Heart right ventricle (tissue), 16 donors: ENCODE results near the gene CBFB. TPM values are rescaled to one million over a fixed set of nuclear protein-coding genes. Genes with fewer than 3 reads are reported as not detected.

Source experiments
- ATAC-seq, 8 donors: fragments of 200-7000 bp; cut with Tn5 transposase; one replicate each; pipeline ENCODE4 v1.9.1; 2020; ENCODE audit warnings: mild to moderate bottlenecking in 8 of 8, moderate library complexity in 8 of 8, moderate number of reproducible peaks in 1 of 8
- DNase-seq, 2 donors: peaks; one replicate each; pipeline ENCODE4 v3.0.0-alpha.2; 2020
- H3K27ac ChIP-seq, 10 donors: fragments of 200-600 bp; sonication (generic) in 2 of 10; one replicate each; pipeline versions ENCODE4 v1.5.0 to v1.8.0; 2020 to 2022; ENCODE audit warnings: mild to moderate bottlenecking in 3 of 10
- H3K27me3 ChIP-seq, 7 donors: fragments of 200-600 bp; one replicate each; pipeline ENCODE4 v1.8.0; 2021 to 2022; ENCODE audit warnings: mild to moderate bottlenecking in 2 of 7
- H3K36me3 ChIP-seq, 9 donors: fragments of 200-600 bp; sonication (generic) in 1 of 9; one replicate each; pipeline versions ENCODE4 v1.5.0 to v1.8.0; 2020 to 2022; ENCODE audit warnings: mild to moderate bottlenecking in 2 of 9
- H3K4me1 ChIP-seq, 9 donors: fragments of 200-600 bp; sonication (generic) in 1 of 9; one replicate each; pipeline versions ENCODE4 v1.5.0 to v1.8.0; 2020 to 2022; ENCODE audit warnings: mild to moderate bottlenecking in 4 of 9
- H3K4me3 ChIP-seq, 10 donors: fragments of 200-600 bp; sonication (generic) in 2 of 10; one replicate each; pipeline versions ENCODE4 v1.5.0 to v1.8.0; 2020 to 2022; ENCODE audit warnings: mild to moderate bottlenecking in 7 of 10, moderate library complexity in 2 of 10
- H3K9me3 ChIP-seq, 11 donors: fragments of 200-600 bp in 10 of 11; sonication (generic) in 2 of 11; one replicate each; pipeline versions ENCODE4 v1.5.0 to v1.8.0; 2013 to 2022; ENCODE audit warnings: mild to moderate bottlenecking in 2 of 11, control low read depth in 1 of 11, moderate library complexity in 1 of 11
- CTCF ChIP-seq, 9 donors: fragments of 200-600 bp; sonication (generic) in 2 of 9; IDR thresholded peaks; one replicate each; pipeline versions ENCODE4 v1.5.0 to v1.8.0; 2021 to 2022; ENCODE audit warnings: antibody characterized with exemption in 9 of 9, mild to moderate bottlenecking in 5 of 9, moderate library complexity in 1 of 9
- WGBS, 2 donors: extraction: QIAGEN DNeasy Blood & Tissue Kit; methylation state at CpG; one replicate each; pipeline ENCODE4 v1.1.7; 2013; ENCODE audit warnings: inconsistent platforms in 1 of 2; 5-methylcytosine and 5-hydroxymethylcytosine counted together
- intact Hi-C, 10 donors: fragments of 100-400 bp; cut with DNase I; formaldehyde crosslinking; loops; one replicate each; pipeline versions ENCODE4 v1.11.1 to v1.14.2; 2022
- polyA plus RNA-seq, 2 donors: library from polyadenylated mRNA; stranded (reverse); fragments of 200-250 nt; gene quantifications; one replicate each; pipeline ENCODE4 v1.2.3, GENCODE V29; 2013
- total RNA-seq, 10 donors: library from RNA; stranded (reverse); fragmentation: NEBNext Ultra II Directional in 3 of 10; extraction: Animal tissue kit (Norgen Biotek cat#: 25700) in 3 of 10; gene quantifications; one replicate each; pipeline versions ENCODE4 v1.2.1 to v1.2.4, GENCODE V29; 2021 to 2023
- donor health status: Arrhythmogenic right ventricular cardiomyopathy.
- donor health status: ischemic (EF 13 %, LVEDD 7.1; RV severe dilation, severe dysfunction).
- donor health status: healthy with polysubstance abuse.
- donor health status: DM: no; HTN: yes; CAD: no.
- donor health status: DM: no; HTN: no; CAD: no.
- donor health status: ischemic (EF 25% LVEDD 6.9; RV normal size, moderate dysfunction).
- donor health status: ischemic (EF 25% LVEDD 5.7; RV mildly dilated, moderate dysfunction).
- donor health status: healthy.
- donor health status: DM: yes; HTN: yes; CAD: no.
- donor health status: Ischemic cardiomyopathy.
- donor health status: ischemic (EF 35%, LVEDD 5.7; RV mildly dilated, moderate dysfunction).
- donor health status: nonischemic (EF 11% LVEDD 7.7; RV severe dilation, severe dysfunction).
- donor health status: DM: yes; HTN: yes; CAD: no.
- donor health status: PGD.
- donor health status: ischemic (EF 29% LVEDD 5.4; RV normal size, mild dysfunction).
- donor health status: nonischemic (EF 23%, LVEDD 6.1; RV moderate dilation, normal function).

The CBFB gene
- total and polyA plus RNA-seq, 12 donors: 17.6 to 36.4 (median 29.0) TPM

DNA sequence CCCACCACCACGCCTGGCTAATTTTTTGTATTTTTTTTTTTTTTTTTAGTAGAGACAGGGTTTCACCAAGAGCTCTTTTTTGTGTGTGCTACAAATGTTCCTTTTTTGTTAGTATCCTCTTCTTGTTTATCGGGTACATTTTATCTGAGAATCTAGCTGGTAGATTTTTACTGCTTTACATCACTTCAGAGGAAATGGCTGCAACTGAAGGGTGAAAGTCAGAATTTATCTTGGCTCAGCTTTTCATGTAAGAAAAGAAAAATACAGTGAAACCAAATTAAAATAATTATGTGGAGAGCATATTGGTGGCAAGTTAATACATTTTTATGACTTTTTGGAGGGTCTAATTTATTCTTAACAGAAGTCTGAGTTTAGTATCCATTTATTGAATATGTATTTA lies 26.0 kb downstream of the CBFB start:
- peaks cover 0 to 37% (median 0%) of the 10 kb centered on the region in 9 donors for H3K4me1 ChIP-seq
- H3K27me3 ChIP-seq: no peaks in the 10 kb centered on the region
- peaks cover 0 to 4% (median 0%) of the 10 kb centered on the region in 11 donors for H3K9me3 ChIP-seq
- peaks cover 0 to 29% (median 0%) of the 10 kb centered on the region in 9 donors for H3K36me3 ChIP-seq
- intact Hi-C loops: no loop called here
- ATAC-seq: no peak
- TF ChIP-seq CTCF (IDR thresholded peaks at IDR 0.05): no peak
- H3K4me3 ChIP-seq: no peak overlapping the region
- no peak for DNase-seq
- no peak overlapping the region for H3K27ac ChIP-seq
- WGBS, 2 donors: 97 to 98% methylated on average over 2 of the region's 2 CpGs

- Histone ChIP-seq H3K9me3 (peaks cover 0 to 4% (median 0%) of the 10 kb centered on the region in 11 donors), H3K4me3 (no peak overlapping the region), H3K4me1 (peaks cover 0 to 31% (median 0%) of the 10 kb centered on the region in 9 donors), H3K36me3 (peaks cover 0 to 28% (median 0%) of the 10 kb centered on the region in 9 donors), H3K27me3 (no peaks in the 10 kb centered on the region), H3K27ac (no peak overlapping the region)
- intact Hi-C loops: no loop called here
- no peak for DNase-seq
- WGBS, 2 donors: 90 to 91% methylated on average over 4 of the region's 4 CpGs
- no peak for ATAC-seq
- no peak for TF ChIP-seq CTCF (IDR thresholded peaks at IDR 0.05)
Observed at GRCh38 chr16:67055712-67056487, 27.0 kb downstream of the CBFB start.

GRCh38 chr16:67063008-67063407 lies 34.1 kb downstream of the CBFB start:
- TF ChIP-seq CTCF (IDR thresholded peaks at IDR 0.05): no peak
- Histone ChIP-seq H3K4me3 (no peak overlapping the region), H3K27ac (no peak overlapping the region), H3K9me3 (no peaks in the 10 kb centered on the region), H3K4me1 (peaks cover 0 to 5% (median 0%) of the 10 kb centered on the region in 9 donors), H3K27me3 (no peaks in the 10 kb centered on the region), H3K36me3 (peaks cover 0 to 30% (median 8%) of the 10 kb centered on the region in 9 donors)
- DNase-seq (no peak), ATAC-seq (no peak)
- 57 to 65% methylated on average over 2 of the region's 2 CpGs for WGBS, 2 donors
- intact Hi-C loops: no loop called here

DNA sequence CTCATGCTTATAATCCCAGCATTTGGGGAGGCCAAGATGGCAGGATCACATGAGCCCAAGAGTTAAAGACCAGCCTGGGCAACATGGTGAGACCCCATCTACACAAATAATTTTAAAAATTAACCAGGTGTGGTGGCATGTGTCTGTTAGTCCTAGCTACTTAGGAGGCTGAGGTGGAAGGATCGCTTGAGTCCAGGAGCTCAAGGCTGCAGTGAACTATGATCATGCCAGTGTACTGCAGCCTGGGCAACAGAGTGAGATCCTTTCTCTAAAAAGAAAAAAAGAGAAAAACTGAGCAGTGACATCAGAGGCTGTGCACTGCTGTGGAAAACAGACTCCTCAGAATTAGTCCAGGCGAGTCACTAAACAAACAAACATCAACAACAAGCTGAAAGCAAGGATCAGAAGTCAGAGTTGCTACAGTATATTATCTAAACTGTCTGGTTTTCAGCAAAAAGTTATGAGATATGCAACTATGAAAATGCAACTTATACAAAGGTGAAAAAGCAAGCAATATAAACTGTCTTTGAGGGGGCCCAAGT lies 39.3 kb downstream of the CBFB start:
- intact Hi-C loops: no loop called here
- Histone ChIP-seq H3K9me3 (no peaks in the 10 kb centered on the region), H3K4me3 (no peak overlapping the region), H3K27ac (no peak overlapping the region), H3K36me3 (peaks cover 0 to 76% (median 23%) of the 10 kb centered on the region in 9 donors), H3K27me3 (no peaks in the 10 kb centered on the region), H3K4me1 (peaks cover 0 to 3% (median 0%) of the 10 kb centered on the region in 9 donors)
- DNase-seq (no peak), ATAC-seq (no peak)
- no peak for TF ChIP-seq CTCF (IDR thresholded peaks at IDR 0.05)
- 96 to 98% methylated on average over 2 of the region's 2 CpGs for WGBS, 2 donors
